GF-D8 (cell line): Measurements from ENCODE around the gene ZNF10.

Experiments used
- DNase-seq: peaks from one replicate; lab custom pipeline; 2025; lab: John Stamatoyannopoulos, UW

ZNF10 gene

GRCh38 chr12:133130038-133130807, at the start of gene ZNF10, which contains the start of gene ZNF891:
Gene ZNF10, plus strand, starts transcription at chr12:133130627. Its CDS starts 13,866 bp downstream, at chr12:133144493.
Gene ZNF891, minus strand, starts transcription at chr12:133130274. Its CDS starts 8,356 bp downstream, at chr12:133121918.
- peak; percentile 91 for DNase-seq

GRCh38 chr12:133081159-133081780, 49.2 kb upstream of the ZNF10 start:
- DNase-seq: no peak

GRCh38 chr12:133083345-133083744, 47.1 kb upstream of the ZNF10 start:
- no peak for DNase-seq

GRCh38 chr12:133105620-133106019, 24.8 kb upstream of the ZNF10 start:
- no peak for DNase-seq

- DNase-seq: no peak
Observed at GRCh38 chr12:133106253-133106652, 24.2 kb upstream of the ZNF10 start.

- no peak for DNase-seq
Observed at GRCh38 chr12:133107121-133107520, 23.3 kb upstream of the ZNF10 start.

- DNase-seq: no peak
Observed at GRCh38 chr12:133108150-133108549, 22.3 kb upstream of the ZNF10 start.

- no peak for DNase-seq
Observed at GRCh38 chr12:133120385-133121191, 9.8 kb upstream of the ZNF10 start.

GRCh38 chr12:133124674-133125073, 5.8 kb upstream of the ZNF10 start:
- no peak for DNase-seq

GRCh38 chr12:133129368-133130037, 924 bp upstream of the ZNF10 start:
- no peak for DNase-seq

- DNase-seq: no peak
Observed at GRCh38 chr12:133130808-133131128, 341 bp downstream of the ZNF10 start.

- DNase-seq: no peak
Observed at GRCh38 chr12:133135747-133136146, 5.3 kb downstream of the ZNF10 start.

- no peak for DNase-seq
Observed at GRCh38 chr12:133145981-133146380, 15.6 kb downstream of the ZNF10 start.

- DNase-seq: no peak
Observed at GRCh38 chr12:133156125-133156690, 25.8 kb downstream of the ZNF10 start.

GRCh38 chr12:133165776-133166175, 35.3 kb downstream of the ZNF10 start:
- DNase-seq: no peak

GRCh38 chr12:133172491-133172890, 42.1 kb downstream of the ZNF10 start:
- DNase-seq: no peak

- no peak for DNase-seq
Observed at GRCh38 chr12:133174901-133175300, 44.5 kb downstream of the ZNF10 start.

GRCh38 chr12:133180669-133181068, 50.2 kb downstream of the ZNF10 start:
- no peak for DNase-seq

- peak; percentile 80 for DNase-seq
Observed at GRCh38 chr12:133181238-133181959, 51.0 kb downstream of the ZNF10 start, which contains the start of gene ZNF268. Gene ZNF268, plus strand, starts transcription at chr12:133181495. Its CDS starts 503 bp downstream, at chr12:133181998.

GRCh38 chr12:133190176-133190575, 59.7 kb downstream of the ZNF10 start:
- no peak for DNase-seq

- no peak for DNase-seq
Observed at GRCh38 chr12:133192847-133193246, 62.4 kb downstream of the ZNF10 start.
